Right lobe of liver (tissue), 6 donors: ENCODE measurements around the gene PPME1. TPM values are rescaled to one million over a fixed set of nuclear protein-coding genes. Genes with fewer than 3 reads are reported as not detected.

ENCODE experiments used
- ATAC-seq, 4 donors: fragments of 200-7000 bp; cut with Tn5 transposase; one replicate each; pipeline ENCODE4 v1.9.1; 2020; ENCODE audit warnings: mild to moderate bottlenecking in 4 of 4, moderate library complexity in 4 of 4
- DNase-seq, 3 donors: peaks; one replicate each; pipeline ENCODE4 v3.0.0-alpha.2; 2020
- H3K27ac ChIP-seq, 3 donors: fragments of 200-600 bp; one replicate each; pipeline ENCODE4 v1.8.0; 2022
- H3K27me3 ChIP-seq, 2 donors: fragments of 200-600 bp; one replicate each; pipeline ENCODE4 v1.8.0; 2022
- H3K36me3 ChIP-seq, 4 donors: fragments of 200-600 bp; sonication (generic) in 1 of 4; one replicate each; pipeline versions ENCODE4 v1.5.1 to v1.8.0; 2017 to 2022; ENCODE audit warnings: control low read depth in 1 of 4
- H3K4me1 ChIP-seq, 4 donors: fragments of 200-600 bp; sonication (generic) in 1 of 4; one replicate each; pipeline versions ENCODE4 v1.5.1 to v1.8.0; 2017 to 2022; ENCODE audit warnings: control low read depth in 1 of 4
- H3K4me3 ChIP-seq, 3 donors: fragments of 200-600 bp; one replicate each; pipeline ENCODE4 v1.8.0; 2022
- H3K9me3 ChIP-seq, 4 donors: fragments of 200-600 bp; sonication (generic) in 1 of 4; one replicate each; pipeline versions ENCODE4 v1.5.1 to v1.8.0; 2017 to 2022; ENCODE audit warnings: control low read depth in 1 of 4
- POLR2A ChIP-seq: fragments of 450-650 bp; IDR thresholded peaks from one replicate; pipeline ENCODE4 v1.6.1; 2017; ENCODE audit warnings: antibody characterized with exemption, mild to moderate bottlenecking
- WGBS: methylation state at CpG from one replicate; pipeline ENCODE4 v1.1.6; 2018; ENCODE audit warnings: low coverage, low lambda C conversion rate; ENCODE audit not compliant: insufficient coverage; ENCODE audit errors: missing lambda C conversion rate; 5-methylcytosine and 5-hydroxymethylcytosine counted together
- intact Hi-C, 2 donors: fragments of 100-400 bp; cut with DNase I; formaldehyde crosslinking; loops; one replicate each; pipeline versions ENCODE4 v1.11.2 to v1.14.1; 2022
- total RNA-seq, 6 experiments: library from RNA; depleted of rRNA in 2 of 6; stranded (reverse); fragments of >200 nt in 2 of 6; fragmentation: NEBNext Ultra II Directional in 3 of 6; extraction: Animal tissue kit (Norgen Biotek cat#: 25700) in 3 of 6; gene quantifications; one replicate each; pipeline versions ENCODE4 v1.1.0 to v1.2.4, GENCODE V29; 2016 to 2023
- TF ChIP-seq, protein P1 (sequence below), 4 donors: fragments of 200-600 bp in 3 of 4; fragments of 450-650 bp in 1 of 4; IDR thresholded peaks; one replicate each; pipeline versions ENCODE4 v1.5.1 to v1.8.0; 2016 to 2022; ENCODE audit warnings: antibody characterized with exemption in 4 of 4, mild to moderate bottlenecking in 2 of 4
- donor health status: DM: no; HTN: yes; CAD: no.
- donor health status: DM: no; HTN: no; CAD: no.
- donor health status: DM: no; HTN: no; CAD: no.
- donor health status: DM: no; HTN: yes; CAD: no.
- donor health status: DM: no; HTN: yes; CAD: no.

The PPME1 gene
- total RNA-seq, 6 experiments from 2014 or later: 8.9 to 18.9 (median 13.0) TPM

DNA sequence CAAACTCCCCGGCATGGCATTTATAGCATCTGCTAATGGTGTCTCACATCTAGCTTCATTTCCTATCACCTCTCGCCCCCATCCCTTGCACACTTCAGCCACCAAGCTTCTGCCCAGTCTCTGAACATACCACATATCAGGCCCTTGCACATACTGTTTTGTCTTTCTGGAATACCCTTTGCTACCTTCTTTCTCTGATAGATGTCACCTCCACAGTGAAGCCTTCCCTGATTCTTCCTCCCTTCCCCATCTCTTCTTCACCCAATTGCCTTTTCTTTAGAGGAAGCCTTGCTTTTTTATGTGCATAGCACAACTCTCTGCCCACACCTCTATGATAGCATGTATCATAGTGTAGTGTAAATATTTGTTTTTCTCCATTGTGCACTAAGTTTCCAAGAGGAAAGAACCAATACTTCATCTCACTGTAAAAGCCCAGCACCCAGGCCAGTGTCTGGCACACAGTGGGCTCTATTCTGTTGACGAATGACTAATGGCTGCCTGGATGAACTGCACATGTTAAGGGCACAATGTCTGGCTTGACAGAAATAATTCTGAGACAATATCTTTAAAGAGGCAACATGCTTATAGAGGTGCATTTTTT, 112.6 kb downstream of the PPME1 start:
- no peak overlapping the region for H3K27ac ChIP-seq
- peak in 1 of 4 donors; percentile 52 for ATAC-seq
- no peaks in the 10 kb centered on the region for H3K9me3 ChIP-seq
- no peak for DNase-seq
- WGBS: 65% methylated on average over 2 of the region's 3 CpGs
- no peaks in the 10 kb centered on the region for H3K27me3 ChIP-seq
- no peaks in the 10 kb centered on the region for H3K36me3 ChIP-seq
- intact Hi-C loops: no loop called here
- H3K4me1 ChIP-seq: no peaks in the 10 kb centered on the region
- TF ChIP-seq, protein P1, sequence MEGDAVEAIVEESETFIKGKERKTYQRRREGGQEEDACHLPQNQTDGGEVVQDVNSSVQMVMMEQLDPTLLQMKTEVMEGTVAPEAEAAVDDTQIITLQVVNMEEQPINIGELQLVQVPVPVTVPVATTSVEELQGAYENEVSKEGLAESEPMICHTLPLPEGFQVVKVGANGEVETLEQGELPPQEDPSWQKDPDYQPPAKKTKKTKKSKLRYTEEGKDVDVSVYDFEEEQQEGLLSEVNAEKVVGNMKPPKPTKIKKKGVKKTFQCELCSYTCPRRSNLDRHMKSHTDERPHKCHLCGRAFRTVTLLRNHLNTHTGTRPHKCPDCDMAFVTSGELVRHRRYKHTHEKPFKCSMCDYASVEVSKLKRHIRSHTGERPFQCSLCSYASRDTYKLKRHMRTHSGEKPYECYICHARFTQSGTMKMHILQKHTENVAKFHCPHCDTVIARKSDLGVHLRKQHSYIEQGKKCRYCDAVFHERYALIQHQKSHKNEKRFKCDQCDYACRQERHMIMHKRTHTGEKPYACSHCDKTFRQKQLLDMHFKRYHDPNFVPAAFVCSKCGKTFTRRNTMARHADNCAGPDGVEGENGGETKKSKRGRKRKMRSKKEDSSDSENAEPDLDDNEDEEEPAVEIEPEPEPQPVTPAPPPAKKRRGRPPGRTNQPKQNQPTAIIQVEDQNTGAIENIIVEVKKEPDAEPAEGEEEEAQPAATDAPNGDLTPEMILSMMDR (IDR thresholded peaks at IDR 0.05): no peak
- no peak for TF ChIP-seq POLR2A
- no peak overlapping the region for H3K4me3 ChIP-seq

- no peak for DNase-seq
- TF ChIP-seq, protein P1 (IDR thresholded peaks at IDR 0.05): no peak
- TF ChIP-seq POLR2A: no peak
Measured at GRCh38 chr11:74284466-74284865, 113.4 kb downstream of the PPME1 start.

GRCh38 chr11:74288161-74288560, 117.1 kb downstream of the PPME1 start:
- Histone ChIP-seq H3K9me3 (no peaks in the 10 kb centered on the region), H3K4me1 (no peaks in the 10 kb centered on the region), H3K36me3 (no peaks in the 10 kb centered on the region), H3K27ac (no peak overlapping the region), H3K27me3 (no peaks in the 10 kb centered on the region), H3K4me3 (no peak overlapping the region)
- DNase-seq (no peak), ATAC-seq (peak in 2 of 4 donors; percentile 56 to 62)
- intact Hi-C loops: no loop called here
- no peak for TF ChIP-seq POLR2A
- TF ChIP-seq, protein P1 (IDR thresholded peaks at IDR 0.05): no peak
- 67% methylated on average over 1 of the region's 1 CpG for WGBS

More at GRCh38 chr11:74284466-74284865, 113.4 kb downstream of the PPME1 start:
- no peaks in the 10 kb centered on the region for H3K9me3 ChIP-seq
- intact Hi-C loops: no loop called here
- 93% methylated on average over 2 of the region's 2 CpGs for WGBS
- no peaks in the 10 kb centered on the region for H3K27me3 ChIP-seq
- ATAC-seq: no peak
- no peak overlapping the region for H3K27ac ChIP-seq
- H3K4me1 ChIP-seq: no peaks in the 10 kb centered on the region
- no peaks in the 10 kb centered on the region for H3K36me3 ChIP-seq
- H3K4me3 ChIP-seq: no peak overlapping the region

- 37% methylated on average over 4 of the region's 4 CpGs for WGBS
- no peak for TF ChIP-seq POLR2A
- TF ChIP-seq, protein P1 (IDR thresholded peaks at IDR 0.05): no peak
- H3K27me3 ChIP-seq: no peaks in the 10 kb centered on the region
- ATAC-seq (no peak), DNase-seq (no peak)
- no peaks in the 10 kb centered on the region for H3K36me3 ChIP-seq
- intact Hi-C loops: no loop called here
- H3K4me1 ChIP-seq: no peaks in the 10 kb centered on the region
- no peaks in the 10 kb centered on the region for H3K9me3 ChIP-seq
- no peak overlapping the region for H3K27ac ChIP-seq
- no peak overlapping the region for H3K4me3 ChIP-seq
Measured at GRCh38 chr11:74288911-74289310, 117.8 kb downstream of the PPME1 start.
